Measurements from ENCODE around the gene RTTN. TPM values are rescaled to one million over a fixed set of nuclear protein-coding genes. Genes with fewer than 3 reads are reported as not detected.

RTTN gene
- polyA plus RNA-seq, 2 of the 4 experiments (the other 2 are of a cell fraction): 8.4 to 24.6 TPM

GRCh38 chr18:70046796-70047195 lies 158.7 kb downstream of the RTTN start:
- no peak for FAIRE-seq
- TF ChIP-seq, protein P1, sequence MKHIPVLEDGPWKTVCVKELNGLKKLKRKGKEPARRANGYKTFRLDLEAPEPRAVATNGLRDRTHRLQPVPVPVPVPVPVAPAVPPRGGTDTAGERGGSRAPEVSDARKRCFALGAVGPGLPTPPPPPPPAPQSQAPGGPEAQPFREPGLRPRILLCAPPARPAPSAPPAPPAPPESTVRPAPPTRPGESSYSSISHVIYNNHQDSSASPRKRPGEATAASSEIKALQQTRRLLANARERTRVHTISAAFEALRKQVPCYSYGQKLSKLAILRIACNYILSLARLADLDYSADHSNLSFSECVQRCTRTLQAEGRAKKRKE (CRISPR knock-in tag; IDR thresholded peaks at IDR 0.05; ENCODE audit: low read depth): no peak
- TF ChIP-seq KDM5A (IDR thresholded peaks at IDR 0.05) (no peak), PHF8 (IDR thresholded peaks at IDR 0.05; ENCODE audit: borderline replicate concordance, low read depth) (no peak), USF2 (IDR thresholded peaks at IDR 0.05) (no peak), GATA3 (IDR thresholded peaks at IDR 0.05; ENCODE audit: borderline replicate concordance) (no peak), CTCF (IDR thresholded peaks at IDR 0.05) (no peak), MYC (IDR thresholded peaks at IDR 0.05; ENCODE audit: borderline replicate concordance, low read length) (no peak), FOSB (CRISPR knock-in tag; IDR thresholded peaks at IDR 0.05) (no peak), BCL3 (IDR thresholded peaks at IDR 0.05) (no peak), ZNF302 (CRISPR knock-in tag; IDR thresholded peaks at IDR 0.05) (no peak), NFE2L2 (conservative IDR thresholded peaks at IDR 0.05; ENCODE audit: low read length) (no peak)
- TF ChIP-seq, protein P2, sequence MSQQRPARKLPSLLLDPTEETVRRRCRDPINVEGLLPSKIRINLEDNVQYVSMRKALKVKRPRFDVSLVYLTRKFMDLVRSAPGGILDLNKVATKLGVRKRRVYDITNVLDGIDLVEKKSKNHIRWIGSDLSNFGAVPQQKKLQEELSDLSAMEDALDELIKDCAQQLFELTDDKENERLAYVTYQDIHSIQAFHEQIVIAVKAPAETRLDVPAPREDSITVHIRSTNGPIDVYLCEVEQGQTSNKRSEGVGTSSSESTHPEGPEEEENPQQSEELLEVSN (IDR thresholded peaks at IDR 0.05; ENCODE audit: borderline replicate concordance, low read depth): no peak

GRCh38 chr18:70046207-70046606 lies 159.3 kb downstream of the RTTN start:
- DNase-seq (ENCODE audit: low read depth in 1 of 2, low spot score in 1 of 2) (no peak), FAIRE-seq (no peak), ATAC-seq (no peak)
- H3K4me2 ChIP-seq: no peak overlapping the region
- H3K4me3 ChIP-seq: no peak overlapping the region
- no peaks in the 10 kb centered on the region for H3K9me3 ChIP-seq
- ChIA-PET POLR2A (no interaction called here), CTCF (interaction anchor here (0.7 kb wide), 1 partner anchor 197 kb away, joined by 3 read pairs; no protein-coding TSS in a partner anchor)
- peak overlapping the region; percentile 45 to 84; a peak in 5 of 6 replicates for H3K27ac ChIP-seq
- WGBS (ENCODE audit: missing lambda C conversion rate): 93% methylated on average over 2 of the region's 2 CpGs
- TF ChIP-seq REST (IDR thresholded peaks at IDR 0.05) (no peak), KDM1A (IDR thresholded peaks at IDR 0.05; ENCODE audit: low read depth) (no peak), MAZ (IDR thresholded peaks at IDR 0.05; ENCODE audit: borderline replicate concordance, low read depth, low read length) (no peak), CBX2 (IDR thresholded peaks at IDR 0.05; ENCODE audit: borderline replicate concordance, low read depth) (no peak), CBX8 (IDR thresholded peaks at IDR 0.05) (no peak), POLR2AphosphoS2 (conservative IDR thresholded peaks at IDR 0.05; ENCODE audit: low read length) (no peak), RFX5 (IDR thresholded peaks at IDR 0.05) (no peak), MAFK (IDR thresholded peaks at IDR 0.05; ENCODE audit: partially characterized antibody) (no peak), RNF2 (IDR thresholded peaks at IDR 0.05; ENCODE audit: borderline replicate concordance, low read depth) (no peak)
- peaks cover 47% of the 10 kb centered on the region for H3K4me1 ChIP-seq

More at GRCh38 chr18:70046796-70047195, 158.7 kb downstream of the RTTN start:
- CTCF ChIA-PET: interaction anchor here (0.7 kb wide), 1 partner anchor 197 kb away, joined by 3 read pairs; no protein-coding TSS in a partner anchor
- 86% methylated on average over 1 of the region's 1 CpG for WGBS (ENCODE audit: missing lambda C conversion rate)
- POLR2A ChIA-PET: no interaction called here
- DNase-seq (ENCODE audit: low read depth in 1 of 2, low spot score in 1 of 2): no peak
- H3K4me2 ChIP-seq: no peak overlapping the region
- no peak for ATAC-seq
- peak overlapping the region; percentile 45 to 84; a peak in 4 of 6 replicates for H3K27ac ChIP-seq
- peaks cover 47% of the 10 kb centered on the region for H3K4me1 ChIP-seq
- no peaks in the 10 kb centered on the region for H3K9me3 ChIP-seq
- H3K4me3 ChIP-seq: no peak overlapping the region

All from A549 (cell line).